Fibroblast of mammary gland (primary cell): ENCODE measurements around the gene FOXA2.

Source experiments
- DNase-seq: peaks from one replicate; pipeline ENCODE4 v3.0.0-alpha.2; 2010; ENCODE audit warnings: low read depth
- H3K4me3 ChIP-seq: 2 replicates; pipeline ENCODE4 v1.5.1; 2011; ENCODE audit warnings: low read depth, mild to moderate bottlenecking, low read length, moderate library complexity; ENCODE audit not compliant: control insufficient read depth
- TF ChIP-seq, protein P1 (sequence below): conservative IDR thresholded peaks from 2 replicates; pipeline ENCODE4 v1.5.1; 2011; ENCODE audit warnings: low read depth, low read length, inconsistent platforms; ENCODE audit not compliant: control insufficient read depth, insufficient read depth

The FOXA2 gene

DNA sequence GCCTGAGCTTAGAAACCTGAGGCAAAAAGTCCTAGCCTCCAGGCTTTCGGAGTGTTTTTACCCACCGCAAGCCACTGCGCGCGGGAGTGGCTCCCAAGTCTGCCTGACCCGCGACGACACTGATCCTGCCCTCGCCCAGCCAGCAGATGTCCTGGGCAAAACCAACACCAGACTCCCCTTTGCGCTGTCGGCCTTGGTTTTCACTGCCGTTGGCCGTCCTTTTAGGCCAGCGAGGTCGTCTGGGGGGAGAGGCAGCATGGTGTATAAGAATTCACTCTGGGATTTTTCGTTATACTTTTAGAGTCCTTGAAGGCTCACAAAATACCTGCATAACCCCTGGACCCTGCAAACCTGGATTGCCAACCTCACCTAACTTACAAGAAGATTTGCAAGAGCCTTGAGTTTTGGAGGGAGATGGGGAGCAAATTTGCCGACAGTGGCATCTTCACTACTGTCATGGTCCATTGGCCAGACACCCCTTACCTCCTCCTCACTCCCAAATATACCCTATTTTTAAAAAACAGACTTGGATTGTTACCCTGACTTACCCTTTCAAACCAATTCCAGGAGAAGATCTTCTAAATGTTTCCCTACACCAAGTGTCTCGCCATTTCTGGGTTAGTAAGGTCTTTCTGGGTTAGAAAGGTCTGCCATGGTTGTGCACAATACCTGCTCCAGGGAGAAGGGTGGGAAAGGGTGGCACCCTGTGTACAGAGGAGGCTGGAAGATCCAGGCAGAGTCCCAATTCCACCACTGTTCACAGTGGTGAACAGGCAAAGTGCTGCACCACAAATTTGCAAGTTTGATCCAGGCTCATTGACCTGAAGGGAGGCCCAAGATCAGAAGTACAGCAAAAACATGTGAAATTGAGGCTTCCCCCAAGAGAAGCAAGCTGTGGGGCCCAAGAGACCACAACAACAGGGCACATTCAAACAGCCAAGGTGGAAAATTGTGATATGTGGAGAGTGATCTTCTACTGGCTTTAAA, 4.4 kb downstream of the FOXA2 start:
- no peak for DNase-seq
- TF ChIP-seq, protein P1, sequence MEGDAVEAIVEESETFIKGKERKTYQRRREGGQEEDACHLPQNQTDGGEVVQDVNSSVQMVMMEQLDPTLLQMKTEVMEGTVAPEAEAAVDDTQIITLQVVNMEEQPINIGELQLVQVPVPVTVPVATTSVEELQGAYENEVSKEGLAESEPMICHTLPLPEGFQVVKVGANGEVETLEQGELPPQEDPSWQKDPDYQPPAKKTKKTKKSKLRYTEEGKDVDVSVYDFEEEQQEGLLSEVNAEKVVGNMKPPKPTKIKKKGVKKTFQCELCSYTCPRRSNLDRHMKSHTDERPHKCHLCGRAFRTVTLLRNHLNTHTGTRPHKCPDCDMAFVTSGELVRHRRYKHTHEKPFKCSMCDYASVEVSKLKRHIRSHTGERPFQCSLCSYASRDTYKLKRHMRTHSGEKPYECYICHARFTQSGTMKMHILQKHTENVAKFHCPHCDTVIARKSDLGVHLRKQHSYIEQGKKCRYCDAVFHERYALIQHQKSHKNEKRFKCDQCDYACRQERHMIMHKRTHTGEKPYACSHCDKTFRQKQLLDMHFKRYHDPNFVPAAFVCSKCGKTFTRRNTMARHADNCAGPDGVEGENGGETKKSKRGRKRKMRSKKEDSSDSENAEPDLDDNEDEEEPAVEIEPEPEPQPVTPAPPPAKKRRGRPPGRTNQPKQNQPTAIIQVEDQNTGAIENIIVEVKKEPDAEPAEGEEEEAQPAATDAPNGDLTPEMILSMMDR: no peak
- no peak overlapping the region for H3K4me3 ChIP-seq

- no peak overlapping the region for H3K4me3 ChIP-seq
- DNase-seq: no peak
- TF ChIP-seq, protein P1: no peak
These were observed 5.3 kb downstream of the FOXA2 start for GRCh38 chr20:22579119-22579427.

GRCh38 chr20:22578221-22579118, 5.9 kb downstream of the FOXA2 start:
- TF ChIP-seq, protein P1: no peak
- no peak for DNase-seq
- no peak overlapping the region for H3K4me3 ChIP-seq

- H3K4me3 ChIP-seq: no peak overlapping the region
- TF ChIP-seq, protein P1: no peak
- DNase-seq: no peak
These were observed 6.7 kb downstream of the FOXA2 start for GRCh38 chr20:22577515-22578220.

DNA sequence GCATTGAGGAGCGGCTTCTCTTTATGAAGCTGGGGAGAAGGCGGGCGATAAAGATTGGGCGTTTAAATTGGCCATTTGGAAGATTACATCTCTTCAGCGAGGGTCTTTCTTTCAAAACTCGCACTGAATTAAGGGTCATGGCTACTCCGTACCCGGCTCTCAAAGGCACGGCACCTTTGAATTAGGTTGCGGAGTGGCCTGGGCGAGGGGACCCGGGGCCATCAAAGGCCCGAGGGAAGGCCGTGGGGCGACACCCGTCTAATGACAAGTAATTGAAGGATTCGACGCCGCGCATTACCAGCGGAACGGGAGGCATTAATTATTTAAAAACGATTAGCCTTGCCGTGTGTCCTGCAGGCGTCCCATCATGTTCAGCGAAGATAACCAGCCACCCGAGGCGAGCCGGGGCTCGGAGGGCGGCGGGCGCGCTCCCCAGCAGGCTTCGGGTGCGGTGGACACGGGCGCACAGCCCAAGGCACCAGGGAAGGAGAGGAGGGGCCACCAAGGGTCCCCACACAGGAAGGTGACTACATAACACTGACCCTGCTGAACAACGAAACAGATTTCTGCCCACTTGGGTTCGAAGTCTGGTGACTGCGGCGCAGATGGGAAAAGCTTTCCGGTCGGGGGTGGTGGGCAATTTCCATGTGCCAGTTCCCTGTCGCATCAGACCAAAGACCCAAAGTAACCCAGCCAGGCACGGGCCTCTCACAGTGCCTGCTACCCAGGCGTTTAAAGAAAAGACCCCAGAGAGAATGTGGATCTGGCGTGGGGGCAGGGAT, 7.4 kb downstream of the FOXA2 start:
- DNase-seq: no peak
- H3K4me3 ChIP-seq: no peak overlapping the region
- TF ChIP-seq, protein P1: no peak

GRCh38 chr20:22576273-22576672, 8.1 kb downstream of the FOXA2 start:
- DNase-seq: no peak
- TF ChIP-seq, protein P1: no peak
- H3K4me3 ChIP-seq: no peak overlapping the region
